ENCODE results near the gene PCDH15. TPM values are rescaled to one million over a fixed set of nuclear protein-coding genes. Genes with fewer than 3 reads are reported as not detected.

PCDH15 gene
- 0.31 and 0.66 TPM in 2 replicates for total RNA-seq (2014; rRNA removed; shearing (Covaris generic))
- 0.29 and 0.45 TPM in 2 replicates for polyA plus RNA-seq (2016; fragmentation: Nextera tagmentation; extraction: Ambion mirVana)
- long read RNA-seq, partial matches to known transcripts, result 0 of 1 reads
- long read RNA-seq, other reads (novel, unspliced or antisense), result 1 of 1 reads

GRCh38 chr10:54800741-54801421 lies at the start of gene PCDH15:
PCDH15 (minus strand) TSS chr10:54801231; CDS start chr10:54664262, 136,969 bp downstream.
- peaks cover 15% of the 10 kb centered on the region; the same call in 1 of the 2 replicates for H3K4me1 ChIP-seq (ENCODE audit: insufficient read depth)
- no peaks in the 10 kb centered on the region for H3K36me3 ChIP-seq (ENCODE audit: insufficient read depth)
- Mint-ChIP-seq H3K36me3 (ENCODE audit: low read depth) (no peaks in the 10 kb centered on the region), H3K27ac (no peak within 1 kb of the TSS), H3K9me3 (no peaks in the 10 kb centered on the region), H3K27me3 (ENCODE audit: insufficient read depth, low read depth, poor library complexity) (no peaks in the 10 kb centered on the region), H3K4me1 (peaks cover 10% of the 10 kb centered on the region), H3K4me3 (no peak within 1 kb of the TSS)
- H3K9me2 ChIP-seq (ENCODE audit: insufficient read depth), result no peaks in the 10 kb centered on the region
- TF ChIP-seq, protein P1, sequence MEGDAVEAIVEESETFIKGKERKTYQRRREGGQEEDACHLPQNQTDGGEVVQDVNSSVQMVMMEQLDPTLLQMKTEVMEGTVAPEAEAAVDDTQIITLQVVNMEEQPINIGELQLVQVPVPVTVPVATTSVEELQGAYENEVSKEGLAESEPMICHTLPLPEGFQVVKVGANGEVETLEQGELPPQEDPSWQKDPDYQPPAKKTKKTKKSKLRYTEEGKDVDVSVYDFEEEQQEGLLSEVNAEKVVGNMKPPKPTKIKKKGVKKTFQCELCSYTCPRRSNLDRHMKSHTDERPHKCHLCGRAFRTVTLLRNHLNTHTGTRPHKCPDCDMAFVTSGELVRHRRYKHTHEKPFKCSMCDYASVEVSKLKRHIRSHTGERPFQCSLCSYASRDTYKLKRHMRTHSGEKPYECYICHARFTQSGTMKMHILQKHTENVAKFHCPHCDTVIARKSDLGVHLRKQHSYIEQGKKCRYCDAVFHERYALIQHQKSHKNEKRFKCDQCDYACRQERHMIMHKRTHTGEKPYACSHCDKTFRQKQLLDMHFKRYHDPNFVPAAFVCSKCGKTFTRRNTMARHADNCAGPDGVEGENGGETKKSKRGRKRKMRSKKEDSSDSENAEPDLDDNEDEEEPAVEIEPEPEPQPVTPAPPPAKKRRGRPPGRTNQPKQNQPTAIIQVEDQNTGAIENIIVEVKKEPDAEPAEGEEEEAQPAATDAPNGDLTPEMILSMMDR (conservative IDR thresholded peaks at IDR 0.05; ENCODE audit: low read depth in 2 of 2), result peak; percentile 61 to 82
- no peak for TF ChIP-seq REST (IDR thresholded peaks at IDR 0.05; ENCODE audit: unreplicated experiment)
- no peaks in the 10 kb centered on the region for H4K20me1 ChIP-seq (replicated peaks; ENCODE audit: insufficient read depth)
- no peak within 1 kb of the TSS for H2AFZ ChIP-seq
- H3F3A ChIP-seq (replicated peaks; ENCODE audit: low read depth), result no peaks in the 10 kb centered on the region
- H3K4me2 ChIP-seq, result no peak within 1 kb of the TSS
- no peaks in the 10 kb centered on the region for H3K27me3 ChIP-seq (ENCODE audit: insufficient read depth)
- H3K27ac ChIP-seq (ENCODE audit: low read depth), result no peak within 1 kb of the TSS
- peak; percentile 80 for DNase-seq (ENCODE audit: low spot score)
- no peak within 1 kb of the TSS for H3K4me3 ChIP-seq
- no peaks in the 10 kb centered on the region for H3K79me2 ChIP-seq (replicated peaks; ENCODE audit: insufficient read depth)
- ATAC-seq, result peak; percentile 100

GRCh38 chr10:54843932-54844331 lies 42.9 kb upstream of the PCDH15 start:
- H2AFZ ChIP-seq, result no peak overlapping the region
- H3K27me3 Mint-ChIP-seq (ENCODE audit: insufficient read depth, low read depth, poor library complexity), result peaks cover 2% of the 10 kb centered on the region
- H3K36me3 ChIP-seq (ENCODE audit: insufficient read depth), result no peaks in the 10 kb centered on the region
- no peak overlapping the region for H3K4me3 ChIP-seq
- DNase-seq (ENCODE audit: low spot score) (no peak), ATAC-seq (no peak)
- H3K4me1 Mint-ChIP-seq, result peaks cover 7% of the 10 kb centered on the region; the same call in 2 of the 3 replicates
- no peak overlapping the region for H3K27ac Mint-ChIP-seq
- no peaks in the 10 kb centered on the region for H3K79me2 ChIP-seq (replicated peaks; ENCODE audit: insufficient read depth)
- H3K36me3 Mint-ChIP-seq (ENCODE audit: low read depth), result 0 out of 3 replicates have a peak, but pooled peaks cover 4% of the 10 kb centered on the region
- H3K9me3 Mint-ChIP-seq, result peaks cover 7% of the 10 kb centered on the region; the same call in 1 of the 3 replicates
- H4K20me1 ChIP-seq (replicated peaks; ENCODE audit: insufficient read depth), result no peaks in the 10 kb centered on the region
- H3K4me2 ChIP-seq, result no peak overlapping the region
- H3K27ac ChIP-seq (ENCODE audit: low read depth), result no peak overlapping the region
- H3K4me1 ChIP-seq (ENCODE audit: insufficient read depth), result peaks cover 12% of the 10 kb centered on the region; the same call in 1 of the 2 replicates
- no peak overlapping the region for H3K4me3 Mint-ChIP-seq
- no peaks in the 10 kb centered on the region for H3K9me2 ChIP-seq (ENCODE audit: insufficient read depth)
- H3K27me3 ChIP-seq (ENCODE audit: insufficient read depth), result no peaks in the 10 kb centered on the region
- no peaks in the 10 kb centered on the region for H3F3A ChIP-seq (replicated peaks; ENCODE audit: low read depth)
- no peak for TF ChIP-seq CREB1 (CRISPR knock-in tag; IDR thresholded peaks at IDR 0.05; ENCODE audit: low read depth)
- TF ChIP-seq ZNF114 (CRISPR knock-in tag; IDR thresholded peaks at IDR 0.05), result no peak
- no peak for TF ChIP-seq REST (IDR thresholded peaks at IDR 0.05; ENCODE audit: unreplicated experiment)
- TF ChIP-seq ETS1 (IDR thresholded peaks at IDR 0.05), result no peak
- TF ChIP-seq, protein P1 (conservative IDR thresholded peaks at IDR 0.05; ENCODE audit: low read depth in 2 of 2), result no peak
- no peak for TF ChIP-seq EZH2 (IDR thresholded peaks at IDR 0.05; ENCODE audit: low read depth, unreplicated experiment)
- no peak for TF ChIP-seq STAT1 (IDR thresholded peaks at IDR 0.05; ENCODE audit: unreplicated experiment)
- no peak for TF ChIP-seq NANOG (IDR thresholded peaks at IDR 0.05; ENCODE audit: borderline replicate concordance)
- no peak for TF ChIP-seq EZH2phosphoT487 (IDR thresholded peaks at IDR 0.05; ENCODE audit: unreplicated experiment)
- TF ChIP-seq ZNF331 (CRISPR knock-in tag; IDR thresholded peaks at IDR 0.05; ENCODE audit: low read depth), result no peak
